Activated T-cell treated with anti-CD3 and anti-CD28 coated beads for 24 hours (primary cell): ENCODE results near the gene CXADR.
"Not testable (repeated sequence)": the region's sequence is repeated elsewhere in the genome, so short reads cannot be mapped to it uniquely, and the experiment has no call there.

Experiments used
- DNase-seq: peaks from one replicate; pipeline ENCODE4 v3.0.0-alpha.2; 2020; ENCODE audit warnings: low read depth

Gene CXADR

GRCh38 chr21:17512253-17513213 lies at the start of gene CXADR:
Gene CXADR, plus strand, starts transcription at chr21:17513043. Its CDS starts 87 bp downstream, at chr21:17513130.
- DNase-seq = peak; percentile 62

- DNase-seq = no peak
These were observed 46.7 kb upstream of the CXADR start for GRCh38 chr21:17466166-17466565.

- no peak for DNase-seq
These were observed 45.5 kb upstream of the CXADR start for GRCh38 chr21:17467392-17467791.

GRCh38 chr21:17467829-17468228 lies 45.0 kb upstream of the CXADR start:
- DNase-seq = no peak

- no peak for DNase-seq
These were observed 44.1 kb upstream of the CXADR start for GRCh38 chr21:17468698-17469097.

GRCh38 chr21:17469727-17470126 lies 43.1 kb upstream of the CXADR start:
- no peak for DNase-seq

GRCh38 chr21:17472182-17472581 lies 40.7 kb upstream of the CXADR start:
- no peak for DNase-seq

GRCh38 chr21:17472592-17473271 lies 40.1 kb upstream of the CXADR start:
- no peak for DNase-seq

GRCh38 chr21:17476006-17476405 lies 36.8 kb upstream of the CXADR start:
- DNase-seq = no peak

GRCh38 chr21:17478156-17478555 lies 34.7 kb upstream of the CXADR start:
- not testable (repeated sequence) for DNase-seq

GRCh38 chr21:17479606-17480005 lies 33.2 kb upstream of the CXADR start:
- no peak for DNase-seq

GRCh38 chr21:17482928-17483327 lies 29.9 kb upstream of the CXADR start:
- no peak for DNase-seq

- DNase-seq = no peak
These were observed 24.2 kb upstream of the CXADR start for GRCh38 chr21:17488620-17489019.

- not testable (repeated sequence) for DNase-seq
These were observed 23.3 kb upstream of the CXADR start for GRCh38 chr21:17489565-17489964.

GRCh38 chr21:17491716-17492414 lies 21.0 kb upstream of the CXADR start:
- no peak for DNase-seq

- no peak for DNase-seq
These were observed 20.3 kb upstream of the CXADR start for GRCh38 chr21:17492415-17493168.

GRCh38 chr21:17494051-17494450 lies 18.8 kb upstream of the CXADR start:
- no peak for DNase-seq

GRCh38 chr21:17495680-17496079 lies 17.2 kb upstream of the CXADR start:
- DNase-seq = no peak

- DNase-seq = no peak
These were observed 15.5 kb upstream of the CXADR start for GRCh38 chr21:17497316-17497715.

- DNase-seq = no peak
These were observed 14.3 kb upstream of the CXADR start for GRCh38 chr21:17498586-17498985.

- no peak for DNase-seq
These were observed 11.5 kb upstream of the CXADR start for GRCh38 chr21:17501107-17502006.
